NCI-H2171 treated with DMSO at 0.1 percent for 48 hours (cell line): ENCODE measurements around the gene ACY1.

ENCODE experiments used
- DNase-seq: peaks from one replicate; lab custom pipeline; 2025; lab: John Stamatoyannopoulos, UW

ACY1 gene

DNA sequence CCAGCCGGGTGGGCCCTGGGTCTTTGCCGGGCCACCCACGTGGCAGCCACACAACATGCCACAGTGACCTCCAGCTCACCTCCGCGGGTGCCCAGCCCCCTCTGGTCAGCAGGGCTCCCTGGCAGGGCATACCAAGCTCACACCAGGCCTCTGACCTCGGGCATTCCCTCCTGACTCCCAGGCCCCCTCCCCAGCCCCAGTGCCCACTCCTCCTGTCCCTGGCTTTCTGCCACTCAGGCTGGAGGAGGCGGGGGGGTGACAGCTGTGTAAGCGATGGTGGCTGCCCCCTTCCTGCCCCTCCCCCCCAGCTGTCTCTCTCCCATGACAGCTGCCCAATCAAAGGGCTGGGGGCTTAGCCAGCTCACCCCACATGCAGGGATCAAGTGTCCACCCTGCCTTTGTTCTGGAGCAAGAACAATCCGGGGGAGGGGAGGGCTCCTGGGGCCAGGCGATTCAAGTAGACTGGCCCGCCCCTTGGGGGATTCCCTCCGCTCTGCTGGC is 19.3 kb upstream of the ACY1 start:
- peak; percentile 23 for DNase-seq

- DNase-seq = no peak
These were observed 18.8 kb upstream of the ACY1 start for GRCh38 chr3:51964521-51964920.

DNA sequence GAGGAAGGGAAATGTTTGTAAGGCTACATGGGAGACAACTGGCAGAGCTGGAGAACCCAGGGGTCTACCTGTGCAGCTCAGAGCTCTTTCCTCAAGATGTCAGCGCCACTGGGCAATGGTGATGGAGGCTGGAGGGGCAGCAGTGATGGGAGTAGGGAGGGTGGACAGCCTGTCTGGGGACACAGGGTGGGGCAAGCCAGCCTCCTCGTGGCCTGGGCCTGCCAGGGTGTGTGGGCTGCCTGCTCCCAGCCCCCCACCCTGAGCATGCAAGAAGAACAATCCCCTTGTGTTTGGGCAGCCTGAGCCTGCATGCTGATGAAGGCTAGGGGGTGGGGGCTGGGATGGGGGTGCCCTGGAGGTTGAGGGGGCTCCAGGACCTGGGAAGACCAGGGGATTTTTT is 17.3 kb upstream of the ACY1 start:
- no peak for DNase-seq

GRCh38 chr3:51966486-51966885 is 16.8 kb upstream of the ACY1 start:
- DNase-seq = no peak

- peak; percentile 16 for DNase-seq
These were observed 16.4 kb upstream of the ACY1 start for GRCh38 chr3:51966922-51967383.

GRCh38 chr3:51967384-51968169 is 15.8 kb upstream of the ACY1 start, which contains the start of gene PCBP4:
Gene PCBP4, minus strand, starts transcription at chr3:51967454. Its CDS starts 6,214 bp downstream, at chr3:51961240.
- peak; percentile 14 for DNase-seq

GRCh38 chr3:51968170-51968775 is 15.1 kb upstream of the ACY1 start:
- DNase-seq = no peak

- DNase-seq = no peak
These were observed 14.3 kb upstream of the ACY1 start for GRCh38 chr3:51968883-51969678.

DNA sequence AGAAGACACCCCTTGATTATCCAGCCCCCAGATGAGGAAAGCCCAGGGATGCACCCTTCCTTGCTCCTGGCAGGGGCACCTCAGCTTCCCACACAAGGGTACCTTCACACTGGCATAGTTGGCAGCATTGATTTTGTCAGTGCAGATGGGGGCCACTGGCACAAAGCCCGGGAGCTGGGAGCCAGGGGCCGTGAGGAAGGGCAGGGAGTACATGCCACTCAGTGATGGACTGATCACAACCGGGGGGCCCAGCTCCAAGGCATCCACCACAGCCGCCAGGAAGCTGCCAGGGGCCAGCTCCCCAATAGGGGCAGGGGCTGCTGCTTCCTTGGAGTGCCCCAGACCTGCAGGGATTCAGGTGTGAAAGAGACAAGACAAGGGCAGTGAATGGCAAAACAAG is 13.5 kb upstream of the ACY1 start:
- no peak for DNase-seq

- no peak for DNase-seq
These were observed 12.6 kb upstream of the ACY1 start for GRCh38 chr3:51970606-51971300.

DNA sequence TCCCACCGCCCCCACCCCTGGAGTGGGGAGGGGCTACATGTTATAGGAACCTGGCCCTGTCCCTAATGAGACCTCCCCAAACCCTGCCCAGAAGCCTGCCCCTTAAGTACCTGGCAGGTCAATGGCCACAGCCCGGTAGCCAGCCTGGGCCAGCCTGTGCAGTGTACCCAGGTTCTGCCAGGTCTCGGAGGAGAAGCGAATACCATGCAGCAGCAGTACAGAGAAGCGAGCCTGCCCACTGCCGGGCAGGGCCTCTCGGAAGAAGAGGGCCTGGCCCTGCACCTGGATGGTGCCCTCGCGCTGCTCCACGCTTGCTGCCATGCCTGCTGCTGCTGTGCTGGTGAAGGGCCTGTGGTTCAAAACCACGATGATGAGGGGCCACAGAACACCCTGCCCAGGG is 12.0 kb upstream of the ACY1 start:
- DNase-seq = no peak

- no peak for DNase-seq
These were observed 8.9 kb upstream of the ACY1 start for GRCh38 chr3:51974277-51974962.

- DNase-seq = peak; percentile 43
These were observed 8.1 kb upstream of the ACY1 start, which contains the start of gene ABHD14A for GRCh38 chr3:51974963-51975851. Gene ABHD14A, plus strand, starts transcription at chr3:51975064. Its CDS starts 72 bp downstream, at chr3:51975136.

GRCh38 chr3:51975852-51976549 is 7.3 kb upstream of the ACY1 start:
- DNase-seq = no peak

DNA sequence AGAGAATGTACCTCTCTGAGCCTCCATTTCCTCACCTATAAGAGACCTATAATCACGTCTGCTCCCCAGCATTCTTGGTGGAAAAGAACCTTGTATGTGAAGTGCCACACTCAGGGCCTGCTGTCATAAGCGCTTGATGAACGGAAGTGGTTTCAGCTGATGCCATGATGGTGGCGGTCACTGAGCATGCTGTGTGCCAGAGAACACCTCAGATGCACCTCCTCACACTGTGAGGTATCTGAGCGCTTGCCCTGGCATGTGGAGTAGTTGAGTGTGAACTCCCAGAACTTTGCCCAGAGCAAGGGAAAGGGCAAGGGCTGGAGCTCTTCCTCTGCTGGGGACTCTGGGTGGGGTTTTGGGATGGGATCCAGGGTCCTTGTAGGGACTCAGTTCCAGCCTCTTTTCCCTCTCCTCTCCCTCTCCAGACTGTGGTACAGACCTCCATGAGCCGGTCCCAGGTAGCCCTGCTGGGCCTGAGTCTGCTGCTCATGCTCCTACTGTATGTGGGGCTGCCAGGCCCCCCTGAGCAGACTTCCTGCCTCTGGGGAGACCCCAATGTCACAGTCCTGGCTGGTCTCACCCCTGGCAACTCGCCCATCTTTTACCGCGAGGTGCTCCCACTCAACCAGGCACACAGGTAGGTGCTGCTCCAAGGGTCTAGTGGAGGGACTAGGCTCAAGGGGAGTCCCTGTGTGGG is 5.7 kb upstream of the ACY1 start:
- DNase-seq = no peak

DNA sequence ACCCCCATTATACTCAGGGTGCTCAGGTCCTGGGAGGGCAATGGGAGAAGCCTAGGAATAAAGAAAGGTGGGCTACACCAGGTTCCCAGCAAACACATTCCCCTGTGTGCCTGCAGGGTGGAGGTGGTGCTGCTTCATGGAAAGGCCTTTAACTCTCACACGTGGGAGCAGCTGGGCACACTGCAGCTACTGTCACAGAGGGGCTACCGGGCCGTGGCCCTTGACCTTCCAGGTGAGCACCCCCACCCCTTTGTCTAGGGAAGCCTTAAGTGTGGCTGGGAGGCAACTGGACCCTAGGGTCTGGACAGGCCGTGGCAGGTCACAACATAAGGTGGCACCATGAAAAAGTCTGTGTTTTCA is 5.2 kb upstream of the ACY1 start:
- DNase-seq = no peak

GRCh38 chr3:51980253-51980652 is 3.1 kb upstream of the ACY1 start:
- DNase-seq = no peak

DNA sequence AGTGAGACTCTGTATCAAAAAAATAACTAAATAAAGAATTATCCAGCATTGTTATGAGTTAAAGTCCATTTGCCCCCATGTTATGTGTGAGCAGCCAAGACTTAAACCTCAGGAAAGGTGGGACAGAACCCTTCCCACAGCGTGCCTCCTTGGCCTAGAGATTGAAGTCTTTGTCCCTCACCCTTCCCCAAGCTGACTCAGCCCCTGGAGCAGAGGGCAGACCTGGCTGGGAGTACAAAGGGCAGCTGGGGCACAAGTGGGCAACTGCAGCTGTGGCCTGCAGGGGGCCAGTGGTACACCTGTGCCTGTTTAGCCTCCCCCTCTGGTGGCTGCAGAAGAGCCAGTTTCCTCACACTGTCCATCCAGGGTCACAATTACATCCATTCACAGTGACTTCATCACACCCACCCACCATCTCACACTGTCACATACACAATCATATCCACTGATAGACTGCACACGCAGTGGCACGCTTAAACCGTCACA is 940 bp upstream of the ACY1 start:
- DNase-seq = no peak
